ENCODE data around the gene ZSCAN12. TPM values are rescaled to one million over a fixed set of nuclear protein-coding genes. Genes with fewer than 3 reads are reported as not detected.
A peak's percentile ranks its signal among the peaks of the same experiment; 100 is the strongest.

Gene ZSCAN12
- total RNA-seq, 1 donor from 2014 or later = 5.5 TPM

DNA sequence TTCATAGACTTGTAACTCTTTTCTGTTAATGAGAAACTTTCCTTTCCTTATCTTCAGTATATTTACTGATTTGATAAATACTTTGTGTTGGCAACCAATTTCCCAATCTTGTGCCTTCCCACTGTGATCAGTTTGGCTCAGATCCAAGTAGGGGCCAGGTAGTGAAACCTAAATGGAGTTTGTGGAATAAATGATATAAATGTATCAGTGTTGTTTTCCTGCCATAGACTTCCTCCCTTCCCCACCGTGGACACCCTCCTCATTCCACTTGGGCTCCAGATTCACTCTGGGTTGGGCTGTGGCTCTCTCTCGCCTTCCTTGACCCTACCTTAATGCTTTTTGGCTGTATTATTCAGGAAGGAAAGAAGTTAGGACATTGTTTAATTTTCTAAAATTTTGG lies 48.5 kb downstream of the ZSCAN12 start:
- intact Hi-C loops (cut with DNase I) = no loop called here
- H3K4me1 ChIP-seq = peaks cover 23% of the 10 kb centered on the region
- no peak for TF ChIP-seq CTCF (IDR thresholded peaks at IDR 0.05)
- no peak overlapping the region for H3K27ac ChIP-seq
- no peaks in the 10 kb centered on the region for H3K9me3 ChIP-seq
- no peak for ATAC-seq
- peak overlapping the region; percentile 69 for H3K4me3 ChIP-seq
- H3K27me3 ChIP-seq (ENCODE audit: low read depth) = no peaks in the 10 kb centered on the region
- H3K36me3 ChIP-seq = no peaks in the 10 kb centered on the region
- DNase-seq = no peak

- Histone ChIP-seq H3K9me3 (no peaks in the 10 kb centered on the region), H3K27me3 (ENCODE audit: low read depth) (no peaks in the 10 kb centered on the region), H3K4me1 (peaks cover 19% of the 10 kb centered on the region), H3K36me3 (no peaks in the 10 kb centered on the region), H3K4me3 (peak within 1 kb of the TSS; percentile 69), H3K27ac (peak within 1 kb of the TSS; percentile 75)
- DNase-seq (peak; percentile 93), ATAC-seq (peak; percentile 95 to 96)
- intact Hi-C loops (cut with DNase I) = no loop called here
- no peak for TF ChIP-seq CTCF (IDR thresholded peaks at IDR 0.05)
Measured at GRCh38 chr6:28349892-28350737, 49.4 kb downstream of the ZSCAN12 start, which contains the start of gene ZKSCAN3. TSS of gene ZKSCAN3 (plus strand) at chr6:28349947. CDS start at chr6:28359587, 9,640 bp downstream.

DNA sequence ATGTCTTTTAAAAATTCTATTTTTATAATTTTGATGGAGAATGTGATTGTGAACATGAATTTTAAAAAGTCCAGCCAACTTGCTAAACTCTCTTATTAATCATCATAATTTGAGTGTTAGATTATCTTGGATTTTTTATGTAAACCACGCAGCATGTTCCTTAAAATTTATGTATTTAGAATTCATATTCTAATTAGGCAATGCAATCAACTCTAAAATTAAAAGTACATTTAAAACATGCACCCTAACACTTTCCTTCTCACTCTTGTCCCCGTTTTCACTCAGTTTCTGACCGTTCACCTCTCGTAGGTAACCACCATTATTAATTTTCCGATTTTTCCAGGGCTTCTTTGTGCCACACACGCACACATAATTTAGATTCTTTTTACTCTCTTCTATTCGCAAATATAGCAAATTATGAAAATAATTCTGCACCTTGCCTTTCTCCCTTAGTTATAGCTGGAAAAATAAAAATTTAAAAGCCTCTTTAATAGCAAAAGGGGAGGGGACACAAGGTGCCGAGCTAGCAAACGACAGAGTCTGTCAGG lies 50.1 kb downstream of the ZSCAN12 start:
- no peak for TF ChIP-seq CTCF (IDR thresholded peaks at IDR 0.05)
- intact Hi-C loops (cut with DNase I) = no loop called here
- H3K4me1 ChIP-seq = peaks cover 12% of the 10 kb centered on the region
- no peaks in the 10 kb centered on the region for H3K9me3 ChIP-seq
- peak in 1 of 2 donors; percentile 1 for ATAC-seq
- peak overlapping the region; percentile 69 for H3K4me3 ChIP-seq
- peak overlapping the region; percentile 75 for H3K27ac ChIP-seq
- H3K36me3 ChIP-seq = no peaks in the 10 kb centered on the region
- no peak for DNase-seq
- H3K27me3 ChIP-seq (ENCODE audit: low read depth) = no peaks in the 10 kb centered on the region

GRCh38 chr6:28347119-28347518 lies 52.4 kb downstream of the ZSCAN12 start:
- no peak for DNase-seq
- TF ChIP-seq CTCF (IDR thresholded peaks at IDR 0.05) = no peak
- no peak for ATAC-seq
- Histone ChIP-seq H3K4me3 (no peak overlapping the region), H3K27me3 (ENCODE audit: low read depth) (no peaks in the 10 kb centered on the region), H3K27ac (no peak overlapping the region), H3K4me1 (peaks cover 9% of the 10 kb centered on the region), H3K9me3 (no peaks in the 10 kb centered on the region), H3K36me3 (no peaks in the 10 kb centered on the region)
- intact Hi-C loops (cut with DNase I) = no loop called here

DNA sequence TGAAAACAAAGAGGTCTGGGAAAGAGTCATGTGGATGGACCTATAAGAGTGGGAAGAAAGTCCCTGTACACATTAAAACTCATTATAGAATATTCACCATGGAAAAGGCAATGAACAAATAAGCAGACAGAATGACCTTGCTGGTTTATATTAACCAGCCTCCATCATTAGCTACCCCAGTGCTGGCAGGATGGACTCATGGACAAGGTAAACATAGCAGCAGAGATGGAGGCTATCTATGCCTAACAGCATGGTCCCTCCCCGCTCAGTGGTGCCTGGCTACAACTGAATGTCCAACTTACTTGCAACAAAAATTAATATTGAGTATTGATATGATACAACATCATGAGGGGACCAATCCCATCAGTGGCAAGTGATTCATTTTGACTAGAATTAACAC lies 54.3 kb downstream of the ZSCAN12 start:
- H3K27ac ChIP-seq = no peak overlapping the region
- no peak for TF ChIP-seq CTCF (IDR thresholded peaks at IDR 0.05)
- no peaks in the 10 kb centered on the region for H3K36me3 ChIP-seq
- no peak overlapping the region for H3K4me3 ChIP-seq
- ATAC-seq = no peak
- H3K4me1 ChIP-seq = no peaks in the 10 kb centered on the region
- no peaks in the 10 kb centered on the region for H3K9me3 ChIP-seq
- DNase-seq = no peak
- no peaks in the 10 kb centered on the region for H3K27me3 ChIP-seq (ENCODE audit: low read depth)
- intact Hi-C loops (cut with DNase I) = no loop called here

Measured in lower lobe of right lung (tissue), 2 donors.